ENCODE data around the gene GPRIN3.

DNA sequence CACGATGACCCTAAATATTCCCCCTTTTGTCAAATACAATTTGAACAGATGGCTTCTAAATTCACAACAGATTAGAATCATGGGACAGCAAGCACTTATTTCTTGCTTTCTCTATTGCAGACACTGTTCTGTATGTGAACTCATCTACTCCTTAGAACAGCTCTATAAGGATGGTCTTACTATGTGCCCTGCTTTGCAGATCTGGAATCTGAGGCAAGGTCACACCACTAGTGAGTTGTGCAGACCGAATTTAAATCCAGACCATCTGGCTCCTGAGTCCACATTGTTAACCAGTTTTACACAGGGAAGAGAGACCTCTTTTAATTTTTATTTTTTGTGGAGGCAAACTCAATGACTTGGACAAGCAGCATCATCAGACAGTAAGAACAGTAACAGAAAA, 50.2 kb downstream of the GPRIN3 start:
- no peak for TF ChIP-seq POLR2AphosphoS5 (IDR thresholded peaks at IDR 0.05)
- TF ChIP-seq, protein P1, sequence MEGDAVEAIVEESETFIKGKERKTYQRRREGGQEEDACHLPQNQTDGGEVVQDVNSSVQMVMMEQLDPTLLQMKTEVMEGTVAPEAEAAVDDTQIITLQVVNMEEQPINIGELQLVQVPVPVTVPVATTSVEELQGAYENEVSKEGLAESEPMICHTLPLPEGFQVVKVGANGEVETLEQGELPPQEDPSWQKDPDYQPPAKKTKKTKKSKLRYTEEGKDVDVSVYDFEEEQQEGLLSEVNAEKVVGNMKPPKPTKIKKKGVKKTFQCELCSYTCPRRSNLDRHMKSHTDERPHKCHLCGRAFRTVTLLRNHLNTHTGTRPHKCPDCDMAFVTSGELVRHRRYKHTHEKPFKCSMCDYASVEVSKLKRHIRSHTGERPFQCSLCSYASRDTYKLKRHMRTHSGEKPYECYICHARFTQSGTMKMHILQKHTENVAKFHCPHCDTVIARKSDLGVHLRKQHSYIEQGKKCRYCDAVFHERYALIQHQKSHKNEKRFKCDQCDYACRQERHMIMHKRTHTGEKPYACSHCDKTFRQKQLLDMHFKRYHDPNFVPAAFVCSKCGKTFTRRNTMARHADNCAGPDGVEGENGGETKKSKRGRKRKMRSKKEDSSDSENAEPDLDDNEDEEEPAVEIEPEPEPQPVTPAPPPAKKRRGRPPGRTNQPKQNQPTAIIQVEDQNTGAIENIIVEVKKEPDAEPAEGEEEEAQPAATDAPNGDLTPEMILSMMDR (IDR thresholded peaks at IDR 0.05) = no peak
- no peak for TF ChIP-seq EP300 (IDR thresholded peaks at IDR 0.05)
- TF ChIP-seq POLR2A (IDR thresholded peaks at IDR 0.05) = no peak
